ENCODE results near the gene CHMP3. TPM values are rescaled to one million over a fixed set of nuclear protein-coding genes. Genes with fewer than 3 reads are reported as not detected.

The CHMP3 gene
- polyA plus RNA-seq, 1 donor from 2014 or later, result 31.8 TPM

- no peaks in the 10 kb centered on the region for H3K27me3 ChIP-seq (ENCODE audit: insufficient read depth, low read depth, low read length)
- H4K20me1 ChIP-seq (ENCODE audit: insufficient read depth), result no peaks in the 10 kb centered on the region
- H3F3A ChIP-seq (ENCODE audit: insufficient read depth, low read length, poor library complexity, severe bottlenecking), result no peaks in the 10 kb centered on the region
- H3K79me2 ChIP-seq (replicated peaks; ENCODE audit: insufficient read depth, low read length), result no peaks in the 10 kb centered on the region
- H3K4me2 ChIP-seq (ENCODE audit: low read length), result no peak overlapping the region
- no peak overlapping the region for H3K4me3 ChIP-seq (ENCODE audit: low read length)
- TF ChIP-seq SMC3 (conservative IDR thresholded peaks at IDR 0.05; ENCODE audit: poor library complexity), result no peak
- no peak for TF ChIP-seq CTCF (IDR thresholded peaks at IDR 0.05; ENCODE audit: poor library complexity, severe bottlenecking)
- TF ChIP-seq RAD21 (conservative IDR thresholded peaks at IDR 0.05), result no peak
- TF ChIP-seq POLR2AphosphoS5 (IDR thresholded peaks at IDR 0.05), result peak; percentile 6
- no peaks in the 10 kb centered on the region for H3K9me3 ChIP-seq (ENCODE audit: low read length)
- peaks cover 39% of the 10 kb centered on the region for H3K36me3 ChIP-seq (ENCODE audit: insufficient read depth, low read length)
- no peak overlapping the region for H3K27ac ChIP-seq (ENCODE audit: low read length)
- H2AFZ ChIP-seq (ENCODE audit: low read depth, low read length), result no peak overlapping the region
- H3K9me2 ChIP-seq (ENCODE audit: insufficient read depth, low read length), result no peaks in the 10 kb centered on the region
- H3K9ac ChIP-seq (ENCODE audit: low read length), result no peak overlapping the region
Measured at GRCh38 chr2:86488561-86489250, 74.5 kb downstream of the CHMP3 start.

GRCh38 chr2:86487062-86487461, 76.2 kb downstream of the CHMP3 start:
- Histone ChIP-seq H3K79me2 (replicated peaks; ENCODE audit: insufficient read depth, low read length) (no peaks in the 10 kb centered on the region), H3K9me3 (ENCODE audit: low read length) (no peaks in the 10 kb centered on the region), H3K9me2 (ENCODE audit: insufficient read depth, low read length) (no peaks in the 10 kb centered on the region), H4K20me1 (ENCODE audit: insufficient read depth) (no peaks in the 10 kb centered on the region), H3K4me3 (ENCODE audit: low read length) (no peak overlapping the region), H3K27ac (ENCODE audit: low read length) (no peak overlapping the region), H3K4me2 (ENCODE audit: low read length) (no peak overlapping the region), H3K36me3 (ENCODE audit: insufficient read depth, low read length) (peaks cover 39% of the 10 kb centered on the region), H3K9ac (ENCODE audit: low read length) (no peak overlapping the region), H3K27me3 (ENCODE audit: insufficient read depth, low read depth, low read length) (no peaks in the 10 kb centered on the region), H3F3A (ENCODE audit: insufficient read depth, low read length, poor library complexity, severe bottlenecking) (no peaks in the 10 kb centered on the region), H2AFZ (ENCODE audit: low read depth, low read length) (no peak overlapping the region)
- TF ChIP-seq CTCF (IDR thresholded peaks at IDR 0.05; ENCODE audit: poor library complexity, severe bottlenecking), result peak; percentile 34
- TF ChIP-seq RAD21 (conservative IDR thresholded peaks at IDR 0.05), result peak; percentile 45
- TF ChIP-seq SMC3 (conservative IDR thresholded peaks at IDR 0.05; ENCODE audit: poor library complexity), result no peak

GRCh38 chr2:86485802-86486201, 77.4 kb downstream of the CHMP3 start:
- Histone ChIP-seq H3F3A (ENCODE audit: insufficient read depth, low read length, poor library complexity, severe bottlenecking) (no peaks in the 10 kb centered on the region), H2AFZ (ENCODE audit: low read depth, low read length) (no peak overlapping the region), H3K36me3 (ENCODE audit: insufficient read depth, low read length) (peaks cover 39% of the 10 kb centered on the region), H3K79me2 (replicated peaks; ENCODE audit: insufficient read depth, low read length) (no peaks in the 10 kb centered on the region), H3K9ac (ENCODE audit: low read length) (no peak overlapping the region), H4K20me1 (ENCODE audit: insufficient read depth) (no peaks in the 10 kb centered on the region), H3K9me2 (ENCODE audit: insufficient read depth, low read length) (no peaks in the 10 kb centered on the region), H3K9me3 (ENCODE audit: low read length) (no peaks in the 10 kb centered on the region), H3K4me3 (ENCODE audit: low read length) (no peak overlapping the region), H3K27ac (ENCODE audit: low read length) (no peak overlapping the region), H3K27me3 (ENCODE audit: insufficient read depth, low read depth, low read length) (no peaks in the 10 kb centered on the region), H3K4me2 (ENCODE audit: low read length) (no peak overlapping the region)
- TF ChIP-seq POLR2AphosphoS5 (IDR thresholded peaks at IDR 0.05) (no peak), SMC3 (conservative IDR thresholded peaks at IDR 0.05; ENCODE audit: poor library complexity) (no peak), RAD21 (conservative IDR thresholded peaks at IDR 0.05) (no peak), MXI1 (conservative IDR thresholded peaks at IDR 0.05; ENCODE audit: poor library complexity, severe bottlenecking) (no peak), EP300 (conservative IDR thresholded peaks at IDR 0.05; ENCODE audit: poor library complexity, severe bottlenecking) (no peak), TAF1 (IDR thresholded peaks at IDR 0.05; ENCODE audit: low read depth) (no peak), CTCF (IDR thresholded peaks at IDR 0.05; ENCODE audit: poor library complexity, severe bottlenecking) (no peak), REST (IDR thresholded peaks at IDR 0.05; ENCODE audit: borderline replicate concordance) (no peak)

Data from neural cell (in vitro differentiated cells).